ENCODE measurements around the gene IGFN1.

Gene IGFN1

DNA sequence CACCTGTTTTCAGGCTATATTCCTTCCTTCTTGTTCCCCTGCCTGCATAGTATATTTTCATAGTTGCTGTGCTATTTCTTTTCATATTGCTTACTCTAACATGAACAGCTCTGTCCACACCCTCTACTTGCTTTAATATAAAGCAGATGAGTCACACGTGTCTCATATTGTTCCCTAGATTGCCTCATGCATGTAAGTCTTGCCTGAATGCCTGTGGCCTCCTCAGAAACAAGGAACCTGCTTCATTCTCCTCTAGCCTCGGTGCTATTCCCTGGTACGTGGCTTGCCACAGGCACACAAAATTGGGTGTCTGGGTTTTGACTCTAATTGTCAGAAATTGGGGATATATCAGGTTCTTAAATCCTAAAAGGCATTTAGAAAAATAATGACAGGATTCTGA is 76.2 kb downstream of the IGFN1 start:
- no peak for DNase-seq (ENCODE audit: low spot score)

- DNase-seq (ENCODE audit: low spot score) = no peak
These were observed 77.0 kb downstream of the IGFN1 start for GRCh38 chr1:201267481-201268229.

- DNase-seq (ENCODE audit: low spot score) = no peak
These were observed 78.1 kb downstream of the IGFN1 start for GRCh38 chr1:201268604-201269151.

DNA sequence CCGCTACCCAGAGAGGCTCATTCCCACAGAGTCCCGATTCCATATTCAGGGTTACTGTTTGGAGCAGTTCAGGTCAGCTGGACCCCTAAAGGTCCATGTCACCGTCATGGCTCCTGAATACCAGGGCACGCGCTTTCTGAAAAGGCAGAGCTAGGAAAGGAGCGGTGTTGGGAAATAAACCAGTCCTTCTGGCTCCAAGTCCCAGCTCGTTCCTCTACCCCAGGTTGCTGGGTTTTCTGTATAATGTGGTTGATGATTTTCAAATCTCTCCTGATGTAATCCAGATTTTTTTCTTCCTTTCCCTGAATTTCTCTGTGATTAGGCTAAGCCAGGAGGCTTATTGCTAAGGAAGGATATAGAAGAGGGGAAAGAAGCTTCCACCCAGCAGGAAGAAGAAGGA is 78.7 kb downstream of the IGFN1 start:
- DNase-seq (ENCODE audit: low spot score) = no peak

GRCh38 chr1:201269900-201270410 is 79.3 kb downstream of the IGFN1 start:
- DNase-seq (ENCODE audit: low spot score) = no peak

GRCh38 chr1:201270616-201271390 is 80.2 kb downstream of the IGFN1 start:
- DNase-seq (ENCODE audit: low spot score) = no peak

DNA sequence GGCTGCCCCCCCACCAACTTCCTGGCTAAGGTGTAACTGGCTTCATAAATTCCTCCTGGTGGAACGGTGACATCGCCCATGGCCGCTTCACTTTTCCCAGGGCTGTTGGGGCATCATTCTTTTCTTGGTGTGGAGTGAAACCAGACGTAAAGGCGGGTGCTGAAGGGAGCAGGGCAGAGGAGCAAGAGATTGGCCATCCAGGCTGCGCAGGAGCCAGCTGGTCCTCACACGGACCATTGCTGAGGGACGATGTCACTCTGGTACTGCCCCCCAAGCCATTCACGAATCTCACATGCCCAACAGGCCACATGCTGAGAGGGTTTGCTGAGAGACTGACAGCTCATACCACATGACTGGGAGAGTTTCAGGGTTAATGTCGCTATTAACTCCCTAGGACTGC is 82.2 kb downstream of the IGFN1 start:
- DNase-seq (ENCODE audit: low spot score) = no peak

DNA sequence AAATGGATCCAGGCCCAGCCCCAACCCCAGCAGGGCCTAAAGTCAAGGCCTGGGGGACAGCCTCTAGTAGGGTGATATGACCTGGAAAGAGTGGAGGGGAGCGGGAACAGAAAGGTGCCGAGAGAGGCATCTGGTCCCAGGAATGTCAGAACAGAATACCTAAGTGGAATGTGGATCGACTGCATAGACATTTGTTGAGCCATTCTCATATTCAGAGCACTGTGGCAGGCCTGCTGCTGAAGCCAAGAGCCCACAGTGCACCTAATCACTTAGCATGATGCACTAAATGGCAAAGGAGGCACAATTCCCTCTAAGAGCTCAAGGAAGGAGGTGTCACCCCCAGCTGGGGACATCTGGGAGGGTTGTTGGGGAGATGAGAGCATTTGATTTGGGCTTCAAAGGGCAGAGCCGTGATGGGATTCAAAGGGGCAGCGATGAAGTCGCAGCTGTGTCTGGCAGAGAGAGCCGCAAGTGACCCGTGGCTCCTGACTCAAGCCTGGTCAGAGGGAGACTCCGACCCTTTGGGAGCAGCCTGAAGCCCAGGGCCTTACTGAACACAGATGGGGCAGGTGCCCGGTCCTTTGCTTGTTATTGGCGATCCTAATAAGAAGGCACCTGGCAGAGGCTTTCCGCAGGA is 84.1 kb downstream of the IGFN1 start:
- DNase-seq (ENCODE audit: low spot score) = no peak

GRCh38 chr1:201275253-201275666 is 84.6 kb downstream of the IGFN1 start:
- DNase-seq (ENCODE audit: low spot score) = no peak

DNA sequence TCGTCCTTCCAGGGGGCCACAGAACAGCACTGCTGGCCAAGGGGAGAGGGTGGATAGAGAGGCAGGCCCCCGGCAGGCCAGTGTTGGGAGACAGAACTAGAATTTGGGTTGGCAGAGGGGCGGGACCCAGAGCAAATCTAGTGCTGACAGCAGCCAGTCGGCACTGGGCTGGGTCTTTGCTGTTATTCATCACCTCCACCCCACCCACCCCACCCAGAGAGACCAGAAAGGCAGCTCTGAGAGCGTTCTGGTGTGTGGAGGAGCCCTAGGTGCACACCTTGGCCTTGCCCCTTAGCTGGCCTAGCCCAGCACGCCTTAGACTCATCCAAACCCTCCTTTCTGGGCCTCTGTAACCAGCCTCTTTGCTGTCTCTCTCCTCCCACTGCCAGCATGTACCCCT is 86.3 kb downstream of the IGFN1 start:
- DNase-seq (ENCODE audit: low spot score) = no peak

GRCh38 chr1:201277441-201277840 is 86.8 kb downstream of the IGFN1 start:
- no peak for DNase-seq (ENCODE audit: low spot score)
